ENCODE measurements around the gene P3H3.
A peak's percentile ranks its signal among the peaks of the same experiment; 100 is the strongest.

Gene P3H3, protein sequence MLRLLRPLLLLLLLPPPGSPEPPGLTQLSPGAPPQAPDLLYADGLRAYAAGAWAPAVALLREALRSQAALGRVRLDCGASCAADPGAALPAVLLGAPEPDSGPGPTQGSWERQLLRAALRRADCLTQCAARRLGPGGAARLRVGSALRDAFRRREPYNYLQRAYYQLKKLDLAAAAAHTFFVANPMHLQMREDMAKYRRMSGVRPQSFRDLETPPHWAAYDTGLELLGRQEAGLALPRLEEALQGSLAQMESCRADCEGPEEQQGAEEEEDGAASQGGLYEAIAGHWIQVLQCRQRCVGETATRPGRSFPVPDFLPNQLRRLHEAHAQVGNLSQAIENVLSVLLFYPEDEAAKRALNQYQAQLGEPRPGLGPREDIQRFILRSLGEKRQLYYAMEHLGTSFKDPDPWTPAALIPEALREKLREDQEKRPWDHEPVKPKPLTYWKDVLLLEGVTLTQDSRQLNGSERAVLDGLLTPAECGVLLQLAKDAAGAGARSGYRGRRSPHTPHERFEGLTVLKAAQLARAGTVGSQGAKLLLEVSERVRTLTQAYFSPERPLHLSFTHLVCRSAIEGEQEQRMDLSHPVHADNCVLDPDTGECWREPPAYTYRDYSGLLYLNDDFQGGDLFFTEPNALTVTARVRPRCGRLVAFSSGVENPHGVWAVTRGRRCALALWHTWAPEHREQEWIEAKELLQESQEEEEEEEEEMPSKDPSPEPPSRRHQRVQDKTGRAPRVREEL

DNA sequence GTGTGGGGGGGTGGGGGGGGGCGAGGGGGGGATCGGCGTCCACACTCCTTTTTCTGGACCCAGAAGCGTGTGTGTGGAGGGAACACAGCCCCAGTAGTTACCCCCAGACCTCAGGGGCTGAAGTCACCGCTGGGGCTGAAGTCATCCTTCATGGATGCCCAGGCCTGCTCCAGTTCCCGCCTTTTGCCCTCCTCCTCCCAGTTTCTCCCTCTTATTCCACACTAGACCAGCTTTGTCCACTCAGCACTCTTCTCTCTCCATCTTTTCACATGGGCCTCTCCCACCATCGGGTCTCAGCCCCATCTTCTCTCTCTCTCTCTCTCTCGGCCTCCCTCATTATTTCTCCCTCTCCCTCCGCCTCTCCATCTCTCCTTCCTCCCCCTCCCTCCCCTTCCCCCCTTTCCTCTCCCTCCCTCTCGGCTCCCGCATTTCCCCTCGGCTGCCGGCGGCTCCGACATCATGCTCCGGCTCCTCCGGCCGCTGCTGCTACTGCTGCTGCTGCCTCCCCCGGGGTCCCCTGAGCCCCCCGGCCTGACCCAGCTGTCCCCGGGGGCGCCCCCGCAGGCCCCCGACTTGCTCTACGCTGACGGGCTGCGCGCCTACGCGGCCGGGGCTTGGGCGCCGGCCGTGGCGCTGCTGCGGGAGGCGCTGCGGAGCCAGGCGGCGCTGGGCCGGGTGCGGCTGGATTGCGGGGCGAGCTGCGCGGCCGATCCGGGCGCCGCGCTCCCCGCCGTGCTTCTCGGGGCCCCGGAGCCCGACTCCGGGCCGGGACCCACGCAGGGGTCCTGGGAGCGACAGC lies at the start of gene P3H3:
Gene P3H3 (plus strand): TSS at position 426 of the 799 bp plus-strand sequence. CDS start 34 bp downstream, at position 460.
- H3K36me3 ChIP-seq (ENCODE audit: control insufficient read depth in 1 of 2, insufficient read depth in 2 of 2, low read length in 2 of 2): peaks cover 0 to 4% of the 10 kb centered on the region in 2 donors
- H3K4me3 ChIP-seq (ENCODE audit: low read depth in 1 of 2, low read length in 2 of 2): peak within 1 kb of the TSS; percentile 83 to 86
- H3K9ac ChIP-seq (ENCODE audit: low read depth in 1 of 2, low read length in 2 of 2): peak within 1 kb of the TSS; percentile 67 to 84
- H3K9me3 ChIP-seq (ENCODE audit: control insufficient read depth in 1 of 2, low read length in 2 of 2): no peaks in the 10 kb centered on the region
- peaks cover 5 to 33% of the 10 kb centered on the region in 2 donors for H3K4me1 ChIP-seq (ENCODE audit: control insufficient read depth in 1 of 2, insufficient read depth in 2 of 2, low read length in 2 of 2)
- peaks cover 14 to 18% of the 10 kb centered on the region in 2 donors for H3K27me3 ChIP-seq (ENCODE audit: control insufficient read depth in 1 of 2, insufficient read depth in 2 of 2, low read length in 2 of 2)
- H3K27ac ChIP-seq (ENCODE audit: low read depth, low read length): no peak within 1 kb of the TSS

- Histone ChIP-seq H3K9ac (ENCODE audit: low read depth in 1 of 2, low read length in 2 of 2) (peak overlapping the region; percentile 1 to 70), H3K4me3 (ENCODE audit: low read depth in 1 of 2, low read length in 2 of 2) (peak overlapping the region; percentile 62 to 71), H3K36me3 (ENCODE audit: control insufficient read depth in 1 of 2, insufficient read depth in 2 of 2, low read length in 2 of 2) (no peaks in the 10 kb centered on the region), H3K27me3 (ENCODE audit: control insufficient read depth in 1 of 2, insufficient read depth in 2 of 2, low read length in 2 of 2) (peaks cover 3 to 10% of the 10 kb centered on the region in 2 donors), H3K27ac (ENCODE audit: low read depth, low read length) (no peak overlapping the region), H3K4me1 (ENCODE audit: control insufficient read depth in 1 of 2, insufficient read depth in 2 of 2, low read length in 2 of 2) (peaks cover 17 to 26% of the 10 kb centered on the region in 2 donors), H3K9me3 (ENCODE audit: control insufficient read depth in 1 of 2, low read length in 2 of 2) (no peaks in the 10 kb centered on the region)
Measured at GRCh38 chr12:6778574-6779550, 49.3 kb upstream of the P3H3 start.

GRCh38 chr12:6779708-6780432 lies 48.3 kb upstream of the P3H3 start:
- H3K9ac ChIP-seq (ENCODE audit: low read depth in 1 of 2, low read length in 2 of 2): peak overlapping the region; percentile 1 to 20
- no peaks in the 10 kb centered on the region for H3K36me3 ChIP-seq (ENCODE audit: control insufficient read depth in 1 of 2, insufficient read depth in 2 of 2, low read length in 2 of 2)
- no peak overlapping the region for H3K27ac ChIP-seq (ENCODE audit: low read depth, low read length)
- H3K27me3 ChIP-seq (ENCODE audit: control insufficient read depth in 1 of 2, insufficient read depth in 2 of 2, low read length in 2 of 2): peaks cover 0 to 2% of the 10 kb centered on the region in 2 donors
- no peak overlapping the region for H3K4me3 ChIP-seq (ENCODE audit: low read depth in 1 of 2, low read length in 2 of 2)
- H3K9me3 ChIP-seq (ENCODE audit: control insufficient read depth in 1 of 2, low read length in 2 of 2): no peaks in the 10 kb centered on the region
- H3K4me1 ChIP-seq (ENCODE audit: control insufficient read depth in 1 of 2, insufficient read depth in 2 of 2, low read length in 2 of 2): peaks cover 17 to 26% of the 10 kb centered on the region in 2 donors

DNA sequence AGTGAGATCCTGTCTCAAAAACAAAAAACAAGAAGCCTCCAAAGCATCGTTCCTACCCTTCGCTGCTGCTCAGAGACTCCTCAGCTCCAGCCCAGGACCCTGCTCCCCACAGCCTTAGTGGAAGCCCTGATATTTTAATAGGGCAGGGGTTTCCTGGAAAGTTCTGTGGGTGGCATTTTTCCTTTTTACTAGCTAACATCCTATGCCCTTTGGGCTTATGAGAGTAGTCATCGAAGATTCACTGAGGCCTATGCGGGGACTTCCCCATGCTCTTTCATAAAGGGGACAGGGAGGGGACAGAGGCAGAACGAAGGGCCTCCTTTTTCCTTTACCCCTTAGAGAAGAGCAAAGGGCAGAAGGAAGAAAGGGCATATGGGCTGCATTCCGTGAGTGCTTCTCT lies 47.6 kb upstream of the P3H3 start:
- H3K9me3 ChIP-seq (ENCODE audit: control insufficient read depth in 1 of 2, low read length in 2 of 2): no peaks in the 10 kb centered on the region
- H3K27ac ChIP-seq (ENCODE audit: low read depth, low read length): no peak overlapping the region
- H3K27me3 ChIP-seq (ENCODE audit: control insufficient read depth in 1 of 2, insufficient read depth in 2 of 2, low read length in 2 of 2): no peaks in the 10 kb centered on the region
- no peaks in the 10 kb centered on the region for H3K36me3 ChIP-seq (ENCODE audit: control insufficient read depth in 1 of 2, insufficient read depth in 2 of 2, low read length in 2 of 2)
- H3K4me1 ChIP-seq (ENCODE audit: control insufficient read depth in 1 of 2, insufficient read depth in 2 of 2, low read length in 2 of 2): peaks cover 17 to 26% of the 10 kb centered on the region in 2 donors
- H3K4me3 ChIP-seq (ENCODE audit: low read depth in 1 of 2, low read length in 2 of 2): no peak overlapping the region
- no peak overlapping the region for H3K9ac ChIP-seq (ENCODE audit: low read depth in 1 of 2, low read length in 2 of 2)

- Histone ChIP-seq H3K4me1 (ENCODE audit: control insufficient read depth in 1 of 2, insufficient read depth in 2 of 2, low read length in 2 of 2) (peaks cover 17 to 26% of the 10 kb centered on the region in 2 donors), H3K9me3 (ENCODE audit: control insufficient read depth in 1 of 2, low read length in 2 of 2) (no peaks in the 10 kb centered on the region), H3K9ac (ENCODE audit: low read depth in 1 of 2, low read length in 2 of 2) (no peak overlapping the region), H3K27ac (ENCODE audit: low read depth, low read length) (no peak overlapping the region), H3K27me3 (ENCODE audit: control insufficient read depth in 1 of 2, insufficient read depth in 2 of 2, low read length in 2 of 2) (no peaks in the 10 kb centered on the region), H3K4me3 (ENCODE audit: low read depth in 1 of 2, low read length in 2 of 2) (no peak overlapping the region), H3K36me3 (ENCODE audit: control insufficient read depth in 1 of 2, insufficient read depth in 2 of 2, low read length in 2 of 2) (no peaks in the 10 kb centered on the region)
Measured at GRCh38 chr12:6782119-6782518, 46.1 kb upstream of the P3H3 start.

GRCh38 chr12:6782850-6783566 lies 45.2 kb upstream of the P3H3 start:
- Histone ChIP-seq H3K9ac (ENCODE audit: low read depth in 1 of 2, low read length in 2 of 2) (no peak overlapping the region), H3K36me3 (ENCODE audit: control insufficient read depth in 1 of 2, insufficient read depth in 2 of 2, low read length in 2 of 2) (no peaks in the 10 kb centered on the region), H3K27ac (ENCODE audit: low read depth, low read length) (no peak overlapping the region), H3K27me3 (ENCODE audit: control insufficient read depth in 1 of 2, insufficient read depth in 2 of 2, low read length in 2 of 2) (no peaks in the 10 kb centered on the region), H3K9me3 (ENCODE audit: control insufficient read depth in 1 of 2, low read length in 2 of 2) (no peaks in the 10 kb centered on the region), H3K4me3 (ENCODE audit: low read depth in 1 of 2, low read length in 2 of 2) (no peak overlapping the region), H3K4me1 (ENCODE audit: control insufficient read depth in 1 of 2, insufficient read depth in 2 of 2, low read length in 2 of 2) (peaks cover 17 to 26% of the 10 kb centered on the region in 2 donors)

- no peaks in the 10 kb centered on the region for H3K9me3 ChIP-seq (ENCODE audit: control insufficient read depth in 1 of 2, low read length in 2 of 2)
- H3K27me3 ChIP-seq (ENCODE audit: control insufficient read depth in 1 of 2, insufficient read depth in 2 of 2, low read length in 2 of 2): no peaks in the 10 kb centered on the region
- peaks cover 11 to 23% of the 10 kb centered on the region in 2 donors for H3K4me1 ChIP-seq (ENCODE audit: control insufficient read depth in 1 of 2, insufficient read depth in 2 of 2, low read length in 2 of 2)
- no peak overlapping the region for H3K4me3 ChIP-seq (ENCODE audit: low read depth in 1 of 2, low read length in 2 of 2)
- H3K36me3 ChIP-seq (ENCODE audit: control insufficient read depth in 1 of 2, insufficient read depth in 2 of 2, low read length in 2 of 2): no peaks in the 10 kb centered on the region
- no peak overlapping the region for H3K27ac ChIP-seq (ENCODE audit: low read depth, low read length)
- no peak overlapping the region for H3K9ac ChIP-seq (ENCODE audit: low read depth in 1 of 2, low read length in 2 of 2)
Measured at GRCh38 chr12:6783828-6784227, 44.4 kb upstream of the P3H3 start.

DNA sequence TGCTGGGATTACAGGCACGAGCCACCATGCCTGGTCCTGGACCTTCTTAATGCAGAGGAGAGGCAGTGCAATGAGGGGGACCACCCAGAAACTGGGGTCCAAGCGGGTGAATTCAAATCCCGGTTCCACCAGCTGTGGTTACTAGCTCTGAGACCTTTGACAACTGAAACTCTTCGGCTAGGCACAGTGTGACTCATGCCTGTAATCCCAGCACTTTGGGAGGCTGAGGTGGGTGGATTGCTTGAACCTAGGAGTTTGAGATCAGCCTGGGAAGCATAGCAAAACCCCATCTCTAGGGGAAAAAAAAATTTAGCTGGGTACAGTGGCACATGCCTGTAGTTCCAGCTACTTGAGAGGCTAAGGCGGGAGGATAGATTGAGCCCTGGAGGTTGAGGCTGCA lies 43.9 kb upstream of the P3H3 start:
- H3K4me1 ChIP-seq (ENCODE audit: control insufficient read depth in 1 of 2, insufficient read depth in 2 of 2, low read length in 2 of 2): peaks cover 8 to 24% of the 10 kb centered on the region in 2 donors
- no peak overlapping the region for H3K4me3 ChIP-seq (ENCODE audit: low read depth in 1 of 2, low read length in 2 of 2)
- H3K36me3 ChIP-seq (ENCODE audit: control insufficient read depth in 1 of 2, insufficient read depth in 2 of 2, low read length in 2 of 2): no peaks in the 10 kb centered on the region
- no peak overlapping the region for H3K9ac ChIP-seq (ENCODE audit: low read depth in 1 of 2, low read length in 2 of 2)
- H3K27ac ChIP-seq (ENCODE audit: low read depth, low read length): no peak overlapping the region
- H3K9me3 ChIP-seq (ENCODE audit: control insufficient read depth in 1 of 2, low read length in 2 of 2): no peaks in the 10 kb centered on the region
- H3K27me3 ChIP-seq (ENCODE audit: control insufficient read depth in 1 of 2, insufficient read depth in 2 of 2, low read length in 2 of 2): no peaks in the 10 kb centered on the region

All from duodenal mucosa (tissue), 2 donors.